Effector memory CD4-positive, alpha-beta T cell (primary cell): ENCODE results near the gene GAS7.

Experiments
- DNase-seq, 3 donors: peaks; one replicate each; pipeline ENCODE4 v3.0.0-alpha.2; 2020
- H3K27ac ChIP-seq: 2 replicates; pipeline ENCODE4 v1.7.0; 2013; ENCODE audit warnings: mild to moderate bottlenecking, low read length, moderate library complexity; ENCODE audit not compliant: insufficient read depth, poor library complexity, severe bottlenecking
- H3K27me3 ChIP-seq: replicated peaks from 2 replicates; pipeline ENCODE4 v1.7.0; 2013; ENCODE audit warnings: mild to moderate bottlenecking, low read length; ENCODE audit not compliant: insufficient read depth, control insufficient read depth, poor library complexity, severe bottlenecking
- H3K36me3 ChIP-seq: 2 replicates; pipeline ENCODE4 v1.7.0; 2013; ENCODE audit warnings: mild to moderate bottlenecking, low read length, moderate library complexity; ENCODE audit not compliant: control insufficient read depth, insufficient read depth
- H3K4me1 ChIP-seq: 2 replicates; pipeline ENCODE4 v1.7.0; 2013; ENCODE audit warnings: low read length, mild to moderate bottlenecking; ENCODE audit not compliant: control insufficient read depth, insufficient read depth, poor library complexity, severe bottlenecking
- H3K4me3 ChIP-seq: 2 replicates; pipeline ENCODE4 v1.7.0; 2013; ENCODE audit warnings: low read length, low read depth, mild to moderate bottlenecking; ENCODE audit not compliant: insufficient read depth, poor library complexity, severe bottlenecking
- H3K9me3 ChIP-seq: 2 replicates; pipeline ENCODE4 v1.7.0; 2013; ENCODE audit warnings: mild to moderate bottlenecking, low read length, moderate library complexity; ENCODE audit not compliant: control insufficient read depth

Gene GAS7

DNA sequence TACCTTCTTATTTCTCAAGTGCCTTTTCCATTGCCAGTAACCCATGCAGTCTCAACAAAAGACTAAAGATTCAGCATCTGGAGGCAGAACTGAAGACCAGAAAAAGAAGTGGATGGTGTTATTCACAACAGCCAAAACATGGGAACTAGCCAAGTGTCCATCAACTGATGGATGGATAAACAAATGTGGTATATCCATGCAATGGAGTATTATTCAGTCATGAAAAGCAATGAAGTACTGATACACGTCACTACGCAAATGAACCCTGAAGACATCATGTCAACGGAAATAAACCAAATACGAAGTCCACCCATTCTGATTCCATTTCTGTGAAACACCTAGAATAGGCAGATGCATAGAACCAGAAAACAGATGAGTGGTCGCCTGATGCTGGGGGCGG lies 25.6 kb downstream of the GAS7 start:
- Histone ChIP-seq H3K36me3 (no peaks in the 10 kb centered on the region), H3K4me3 (no peak overlapping the region), H3K27ac (no peak overlapping the region), H3K27me3 (no peaks in the 10 kb centered on the region), H3K9me3 (no peaks in the 10 kb centered on the region), H3K4me1 (no peaks in the 10 kb centered on the region)
- DNase-seq, result no peak

DNA sequence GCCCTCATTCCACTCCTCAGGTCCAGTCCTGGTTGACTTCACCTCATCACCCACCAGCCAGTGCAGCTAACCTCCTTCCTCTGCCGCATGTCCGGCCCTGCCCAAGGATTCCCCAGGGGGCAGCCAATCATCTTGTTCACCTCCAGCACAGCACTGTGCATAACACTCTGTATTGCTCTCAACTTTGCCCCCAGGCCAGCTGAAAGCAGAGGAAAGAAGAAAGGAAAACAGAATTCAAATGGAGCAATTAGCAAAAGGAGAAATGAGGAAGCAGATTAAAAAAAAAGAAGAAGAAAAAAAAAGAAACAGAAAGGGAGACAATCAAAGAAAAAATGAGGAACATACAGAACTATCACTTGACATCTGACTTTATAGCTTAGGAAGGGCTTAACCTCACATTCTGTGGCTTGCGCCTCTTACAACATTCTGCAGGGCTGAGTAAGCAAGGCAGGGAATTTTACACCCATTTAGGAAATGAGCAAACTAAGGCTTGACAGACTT lies 26.1 kb downstream of the GAS7 start:
- H3K36me3 ChIP-seq, result no peaks in the 10 kb centered on the region
- DNase-seq, result no peak
- H3K9me3 ChIP-seq, result no peaks in the 10 kb centered on the region
- no peaks in the 10 kb centered on the region for H3K4me1 ChIP-seq
- H3K27me3 ChIP-seq, result no peaks in the 10 kb centered on the region
- H3K27ac ChIP-seq, result no peak overlapping the region
- no peak overlapping the region for H3K4me3 ChIP-seq

DNA sequence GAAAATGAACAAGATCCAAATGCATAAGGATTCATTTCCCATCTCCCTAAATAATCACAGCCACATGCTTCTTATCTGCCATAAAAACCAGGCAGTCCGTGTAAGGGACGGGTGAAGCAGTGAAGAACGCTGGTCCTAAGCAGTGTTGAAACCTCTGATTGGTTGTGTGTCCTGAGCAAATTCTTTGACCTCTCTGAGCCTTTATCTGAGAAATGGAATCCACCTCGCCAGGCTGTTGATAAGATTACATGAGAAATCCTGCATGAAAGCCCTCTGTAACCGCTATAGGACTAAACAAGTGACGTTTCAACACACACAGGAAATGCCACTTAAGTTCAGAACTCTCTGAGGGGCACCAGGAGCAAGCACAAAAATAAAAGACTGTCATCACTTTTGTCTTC lies 26.8 kb downstream of the GAS7 start:
- Histone ChIP-seq H3K9me3 (no peaks in the 10 kb centered on the region), H3K4me1 (no peaks in the 10 kb centered on the region), H3K4me3 (no peak overlapping the region), H3K36me3 (no peaks in the 10 kb centered on the region), H3K27me3 (no peaks in the 10 kb centered on the region), H3K27ac (no peak overlapping the region)
- DNase-seq, result no peak

DNA sequence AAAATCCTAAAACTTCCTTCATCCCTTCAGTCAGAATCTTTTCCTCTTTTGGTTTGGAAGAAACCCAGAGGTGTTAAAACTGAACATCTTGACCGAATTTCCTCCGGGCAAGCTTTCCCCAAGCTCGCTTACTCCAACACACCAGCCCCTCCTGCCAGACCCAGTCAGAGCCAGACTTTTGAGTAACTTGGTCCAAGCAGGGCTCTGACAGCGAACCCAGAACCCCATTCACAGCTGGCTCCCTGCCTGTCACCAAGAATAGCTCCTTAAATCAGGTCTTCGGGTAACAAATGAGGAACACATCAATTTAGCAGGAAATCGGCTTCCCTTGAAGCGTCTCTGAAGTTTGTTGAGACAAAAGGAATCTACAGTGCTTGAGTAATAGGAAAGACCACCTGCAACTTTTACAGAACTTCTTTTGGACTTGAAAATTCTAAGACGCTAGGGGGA lies 27.3 kb downstream of the GAS7 start:
- no peaks in the 10 kb centered on the region for H3K27me3 ChIP-seq
- H3K27ac ChIP-seq, result no peak overlapping the region
- H3K4me1 ChIP-seq, result no peaks in the 10 kb centered on the region

DNA sequence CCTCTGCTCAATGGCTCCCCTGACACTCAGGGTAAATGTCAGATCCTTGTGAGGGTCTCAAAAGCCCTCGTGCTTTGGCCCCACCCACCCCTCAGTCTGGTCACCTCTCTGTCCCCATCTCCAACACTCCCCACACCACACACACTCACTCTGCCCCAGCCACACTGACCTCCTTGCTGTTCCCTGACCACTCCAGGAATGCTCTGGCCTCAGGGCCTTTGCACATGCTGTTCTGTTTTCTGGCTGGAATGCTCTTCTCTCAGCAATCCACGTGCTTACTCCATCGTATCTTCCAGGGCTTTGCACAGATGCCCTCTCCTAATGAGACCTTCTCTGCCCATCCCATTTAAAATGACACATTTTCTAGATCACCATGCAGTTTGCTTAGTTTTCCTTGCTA lies 28.2 kb downstream of the GAS7 start:
- no peaks in the 10 kb centered on the region for H3K27me3 ChIP-seq
- H3K36me3 ChIP-seq, result no peaks in the 10 kb centered on the region

More for the DNA sequence above, 27.3 kb downstream of the GAS7 start:
- no peaks in the 10 kb centered on the region for H3K36me3 ChIP-seq
- H3K4me3 ChIP-seq, result no peak overlapping the region
- no peak for DNase-seq
- H3K9me3 ChIP-seq, result no peaks in the 10 kb centered on the region

DNA sequence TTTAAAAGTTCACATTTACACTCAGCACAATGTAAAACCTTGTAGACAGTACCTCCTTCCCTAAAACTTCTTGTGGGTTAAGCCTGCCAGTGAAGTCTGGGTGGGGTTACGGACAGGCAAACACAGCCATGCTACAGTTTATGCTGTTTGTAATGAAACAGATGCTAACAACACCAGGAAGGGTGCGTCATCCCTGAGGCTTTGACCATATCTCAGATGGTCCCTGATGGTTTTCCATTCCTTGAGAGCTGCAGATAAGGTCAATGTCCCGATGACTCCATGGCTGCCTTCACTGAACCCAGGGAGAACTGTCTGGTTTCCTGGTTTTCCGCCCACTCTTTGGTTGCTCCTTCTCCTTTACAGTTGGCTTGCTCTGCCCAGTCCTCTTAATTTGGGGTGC lies 29.1 kb downstream of the GAS7 start:
- Histone ChIP-seq H3K27me3 (no peaks in the 10 kb centered on the region), H3K36me3 (no peaks in the 10 kb centered on the region), H3K27ac (no peak overlapping the region), H3K9me3 (no peaks in the 10 kb centered on the region), H3K4me3 (no peak overlapping the region), H3K4me1 (no peaks in the 10 kb centered on the region)
- no peak for DNase-seq

More for the DNA sequence above, 28.2 kb downstream of the GAS7 start:
- no peaks in the 10 kb centered on the region for H3K9me3 ChIP-seq
- H3K4me1 ChIP-seq, result no peaks in the 10 kb centered on the region
- no peak for DNase-seq
- H3K27ac ChIP-seq, result no peak overlapping the region
- H3K4me3 ChIP-seq, result no peak overlapping the region

DNA sequence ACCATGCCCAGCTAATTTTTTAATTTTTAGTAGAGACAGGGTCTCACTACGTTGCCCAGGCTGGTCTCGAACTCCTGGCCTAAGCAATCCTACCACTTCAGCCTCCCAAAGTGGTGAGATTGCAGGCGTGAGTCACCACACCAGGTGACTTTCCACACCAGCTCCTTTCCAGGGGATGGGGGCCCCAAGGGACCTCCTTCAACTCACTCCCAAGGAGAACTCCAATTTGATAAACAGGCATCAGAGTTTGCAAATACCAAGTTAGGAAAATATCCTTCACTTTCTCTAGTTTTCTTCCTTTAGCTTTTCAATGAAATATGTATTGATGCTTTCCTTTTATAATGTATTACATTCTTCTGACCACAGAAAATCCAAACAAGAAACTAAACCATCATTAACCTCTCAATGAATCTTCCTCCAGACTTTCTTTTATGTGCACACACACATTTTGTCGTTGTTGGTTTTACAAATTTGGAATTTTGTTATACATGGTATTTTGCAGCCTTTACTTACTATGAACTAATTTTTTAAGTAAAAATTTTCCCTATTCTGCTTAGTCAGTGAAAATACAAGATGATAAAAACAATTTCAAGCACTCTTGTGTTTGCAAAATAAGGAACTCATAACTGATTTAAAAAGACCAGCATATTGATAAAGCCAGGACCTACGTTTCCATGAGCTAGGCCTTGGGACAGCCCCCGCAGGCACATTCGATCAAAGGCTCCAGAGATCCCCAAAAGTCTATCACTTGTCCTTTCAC lies 32.0 kb downstream of the GAS7 start:
- Histone ChIP-seq H3K4me3 (no peak overlapping the region), H3K27ac (no peak overlapping the region), H3K9me3 (no peaks in the 10 kb centered on the region), H3K4me1 (no peaks in the 10 kb centered on the region), H3K36me3 (no peaks in the 10 kb centered on the region), H3K27me3 (no peaks in the 10 kb centered on the region)
- DNase-seq, result no peak

DNA sequence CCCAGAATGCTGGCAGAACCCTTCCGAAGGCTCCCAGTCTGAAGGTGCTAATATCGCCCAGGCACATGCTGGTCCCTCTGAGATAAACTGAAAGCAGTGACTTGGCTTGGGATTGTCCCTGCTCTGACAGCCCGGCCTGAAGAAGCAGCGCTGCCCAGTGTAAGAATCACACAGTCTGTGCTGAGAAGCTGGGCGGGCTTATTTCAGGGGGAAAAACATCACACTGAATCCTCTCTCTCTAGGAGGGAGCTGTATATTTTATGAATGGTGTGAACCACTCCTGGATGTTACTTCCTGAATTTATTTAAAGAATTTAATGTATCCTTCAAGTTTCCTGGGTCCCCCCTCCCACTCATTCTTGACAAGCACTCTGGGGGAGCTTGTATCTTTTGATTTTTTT lies 36.3 kb downstream of the GAS7 start:
- Histone ChIP-seq H3K9me3 (no peaks in the 10 kb centered on the region), H3K27me3 (no peaks in the 10 kb centered on the region), H3K4me3 (no peak overlapping the region), H3K36me3 (no peaks in the 10 kb centered on the region), H3K27ac (no peak overlapping the region), H3K4me1 (no peaks in the 10 kb centered on the region)
- no peak for DNase-seq

DNA sequence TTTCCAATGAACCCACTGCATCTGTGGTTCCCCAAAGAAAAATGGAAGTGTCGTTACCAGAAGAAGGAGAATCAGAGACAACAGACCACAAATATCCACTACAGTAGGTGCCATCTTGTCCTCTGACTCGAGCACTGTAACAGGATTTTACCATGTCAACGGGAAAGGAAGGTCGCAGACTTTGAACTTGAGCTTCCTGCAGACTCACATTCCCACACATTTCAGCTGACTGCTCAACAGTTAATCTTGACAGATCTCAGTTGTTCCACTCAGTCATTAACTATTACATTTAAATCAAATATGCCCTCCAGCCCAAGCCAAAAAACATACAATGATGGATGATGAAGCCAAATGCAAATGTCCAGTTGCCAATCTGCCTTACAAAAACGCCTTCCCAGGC lies 37.0 kb downstream of the GAS7 start:
- no peak overlapping the region for H3K27ac ChIP-seq
- H3K4me1 ChIP-seq, result no peaks in the 10 kb centered on the region
- no peaks in the 10 kb centered on the region for H3K9me3 ChIP-seq
- no peaks in the 10 kb centered on the region for H3K36me3 ChIP-seq
- no peaks in the 10 kb centered on the region for H3K27me3 ChIP-seq
- no peak for DNase-seq
- no peak overlapping the region for H3K4me3 ChIP-seq

DNA sequence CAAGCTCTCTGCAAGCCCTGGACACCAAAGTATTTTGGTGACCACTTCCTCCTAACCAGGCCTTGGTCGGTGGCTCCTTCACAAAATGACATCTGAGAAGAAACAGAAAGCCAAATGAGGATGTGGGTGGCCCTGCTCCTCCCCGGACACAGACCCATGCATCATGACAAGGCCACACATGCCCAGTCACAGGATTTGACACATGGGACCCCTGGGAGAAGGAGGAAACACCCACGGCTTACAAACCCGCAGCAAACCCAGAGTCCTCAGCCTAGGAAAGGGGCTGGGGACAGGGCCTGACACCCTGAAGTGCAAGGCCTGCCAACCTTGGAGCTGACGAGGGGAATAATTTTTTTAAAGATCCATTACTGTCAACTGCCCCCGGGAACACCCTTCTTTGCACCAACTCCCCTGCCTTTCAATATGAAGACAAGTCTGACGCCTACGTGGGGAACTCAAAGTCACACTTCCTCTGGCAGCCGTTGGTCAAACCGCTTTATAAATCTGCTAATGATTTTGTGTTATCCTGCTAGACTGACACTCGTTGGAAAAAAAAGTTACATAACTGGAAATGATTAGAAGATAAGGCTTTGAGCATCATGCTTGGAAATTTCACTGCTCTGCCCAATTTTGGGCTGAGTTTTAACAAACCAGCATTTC lies 41.3 kb downstream of the GAS7 start:
- no peak for DNase-seq
- Histone ChIP-seq H3K36me3 (no peaks in the 10 kb centered on the region), H3K27me3 (no peaks in the 10 kb centered on the region), H3K4me3 (no peak overlapping the region), H3K27ac (no peak overlapping the region), H3K9me3 (no peaks in the 10 kb centered on the region), H3K4me1 (no peaks in the 10 kb centered on the region)
